CD4-positive, CD25-positive, alpha-beta regulatory T cell (primary cell): Measurements from ENCODE around the gene MRPL40. TPM values are rescaled to one million over a fixed set of nuclear protein-coding genes. Genes with fewer than 3 reads are reported as not detected.
"Not testable (repeated sequence)": the region's sequence is repeated elsewhere in the genome, so short reads cannot be mapped to it uniquely, and the experiment has no call there.

Source experiments
- ATAC-seq, 2 donors: fragments of 150-1000 bp; cut with Tn5 transposase; one replicate each; pipeline ENCODE4 v1.10.0; 2021; ENCODE audit warnings: low read depth in 2 of 2, moderate number of reproducible peaks in 2 of 2, moderate library complexity in 1 of 2
- DNase-seq, 3 donors: peaks; one replicate each; pipeline versions ENCODE4 v3.0.0 to v3.0.0-alpha.2; 2012 to 2022; ENCODE audit warnings: mixed read lengths in 1 of 3
- H3K27ac ChIP-seq: one replicate; pipeline ENCODE4 v1.7.0; 2013; ENCODE audit warnings: mild to moderate bottlenecking, low read length; ENCODE audit not compliant: insufficient read depth, poor library complexity, severe bottlenecking
- H3K27me3 ChIP-seq: one replicate; pipeline ENCODE4 v1.7.0; 2013; ENCODE audit warnings: low read length; ENCODE audit not compliant: control insufficient read depth, insufficient read depth
- H3K36me3 ChIP-seq: one replicate; pipeline ENCODE4 v1.7.0; 2013; ENCODE audit warnings: mild to moderate bottlenecking, low read length, moderate library complexity; ENCODE audit not compliant: control insufficient read depth, insufficient read depth
- H3K4me1 ChIP-seq: 2 replicates; pipeline ENCODE4 v1.7.0; 2013; ENCODE audit warnings: mild to moderate bottlenecking, low read length; ENCODE audit not compliant: insufficient read depth, control insufficient read depth, poor library complexity, severe bottlenecking
- H3K4me3 ChIP-seq: one replicate; pipeline ENCODE4 v1.7.0; 2013; ENCODE audit warnings: low read depth, mild to moderate bottlenecking, low read length, moderate library complexity
- H3K9me3 ChIP-seq, 2 experiments: 1 replicate in 1 of 2; 2 replicates in 1 of 2; pipeline ENCODE4 v1.7.0; 2013; ENCODE audit warnings: low read length in 2 of 2, mild to moderate bottlenecking in 1 of 2, moderate library complexity in 1 of 2; ENCODE audit not compliant: control insufficient read depth in 2 of 2
- H3K27ac Mint-ChIP-seq, 3 donors: one replicate each; pipeline ENCODE4 v1.8.0; 2020 to 2022; ENCODE audit warnings: mild to moderate bottlenecking in 3 of 3, mixed read lengths in 3 of 3, moderate library complexity in 2 of 3
- H3K27me3 Mint-ChIP-seq: one replicate; pipeline ENCODE4 v1.8.0; 2022; ENCODE audit warnings: mild to moderate bottlenecking, mixed read lengths
- H3K36me3 Mint-ChIP-seq: one replicate; pipeline ENCODE4 v1.8.0; 2020; ENCODE audit warnings: mixed read lengths
- H3K4me1 Mint-ChIP-seq, 4 donors: one replicate each; pipeline ENCODE4 v1.8.0; 2020 to 2022; ENCODE audit warnings: mixed read lengths in 4 of 4, mild to moderate bottlenecking in 1 of 4
- H3K4me3 Mint-ChIP-seq, 4 donors: one replicate each; pipeline ENCODE4 v1.8.0; 2020 to 2022; ENCODE audit warnings: mild to moderate bottlenecking in 4 of 4, mixed read lengths in 4 of 4, moderate library complexity in 3 of 4
- H3K9me3 Mint-ChIP-seq, 7 donors: one replicate each; pipeline ENCODE4 v1.8.0; 2020 to 2022; ENCODE audit warnings: mixed read lengths in 7 of 7, mild to moderate bottlenecking in 3 of 7, moderate library complexity in 2 of 7
- polyA plus RNA-seq, 4 donors: library from polyadenylated mRNA; unstranded; fragments of 300-500 nt; fragmentation: Illumina TruSeq; gene quantifications; one replicate each; pipeline ENCODE4 v1.2.3, GENCODE V29; 2021
- total RNA-seq: library from RNA; stranded (reverse); gene quantifications from one replicate; pipeline ENCODE4 v1.2.3, GENCODE V29; 2022

MRPL40 gene
- total and polyA plus RNA-seq, 5 donors from 2014 or later = 12.1 to 75.5 (median 60.5) TPM

DNA sequence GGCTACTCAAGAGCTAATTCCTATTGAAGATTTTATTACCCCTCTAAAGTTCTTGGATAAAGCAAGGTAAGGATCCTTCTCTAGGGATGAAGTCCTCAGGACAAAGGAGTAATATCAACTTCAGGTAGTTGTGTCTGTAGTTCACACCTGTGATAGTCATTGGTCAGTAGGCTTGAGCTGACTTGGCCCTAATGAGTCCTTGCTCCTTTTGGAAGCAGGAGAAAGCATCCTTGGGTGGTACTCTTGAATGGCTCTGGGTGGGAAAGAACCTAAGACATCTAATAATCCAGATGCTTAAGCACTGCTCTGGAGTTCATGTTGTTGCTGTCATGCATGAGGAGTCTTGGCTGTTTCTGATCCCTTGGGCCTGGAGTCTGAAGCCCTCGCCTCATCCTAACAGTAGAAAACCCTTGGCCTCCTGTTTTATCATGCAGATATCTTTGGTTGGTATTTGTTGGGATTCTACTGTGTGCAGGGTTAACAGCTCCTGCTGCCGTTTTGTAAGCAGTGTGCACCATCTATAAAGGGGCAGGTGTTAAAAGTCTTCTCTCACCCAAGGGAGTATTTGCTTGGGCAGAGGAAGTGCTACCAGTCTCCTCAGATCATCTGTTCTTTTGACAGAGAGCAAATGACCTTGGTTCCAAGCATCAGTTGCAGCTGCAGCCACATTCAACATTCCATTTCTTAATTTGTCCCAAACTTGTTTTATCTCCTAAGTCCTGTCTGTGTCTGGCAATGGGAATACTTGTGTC, 2.7 kb downstream of the MRPL40 start:
- H3K4me3 Mint-ChIP-seq = peak overlapping the region; percentile 60 to 99 (median 70)

DNA sequence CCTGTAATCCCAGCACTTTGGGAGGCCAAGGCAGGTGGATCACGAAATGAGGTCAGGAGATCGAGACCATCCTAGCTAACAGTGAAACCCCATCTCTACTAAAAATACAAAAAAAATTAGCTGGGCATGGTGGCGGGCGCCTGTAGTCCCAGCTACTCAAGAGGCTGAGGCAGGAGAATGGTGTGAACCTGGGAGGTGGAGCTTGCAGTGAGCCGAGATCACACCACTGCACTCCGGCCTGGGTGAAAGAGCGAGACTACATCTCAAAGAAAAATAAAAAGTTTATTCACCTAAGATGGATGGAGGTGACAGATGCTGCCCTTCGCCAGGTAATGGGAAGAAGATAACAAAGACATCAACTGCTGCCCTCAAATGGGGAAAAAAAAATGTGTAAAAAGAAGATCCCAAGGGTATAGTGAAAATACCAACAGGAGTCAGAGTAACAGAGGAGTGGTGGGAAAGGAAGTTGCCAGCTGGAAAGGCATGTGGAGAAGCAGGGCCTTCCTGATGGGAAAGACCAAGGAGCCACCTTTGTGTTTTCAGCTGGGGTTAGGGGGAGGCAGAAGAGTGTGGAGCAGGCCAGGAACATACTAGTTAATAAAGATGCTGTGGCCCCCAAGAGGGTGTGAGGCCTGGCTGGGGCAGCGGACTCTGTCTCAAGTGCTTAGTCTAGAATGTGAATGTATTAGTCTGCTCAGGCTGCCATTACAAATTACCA, 4.3 kb downstream of the MRPL40 start:
- not testable (repeated sequence) for H3K9me3 ChIP-seq, ATAC-seq, H3K27me3 Mint-ChIP-seq, H3K27ac Mint-ChIP-seq, H3K27ac ChIP-seq, H3K9me3 Mint-ChIP-seq, H3K4me3 ChIP-seq, H3K4me1 ChIP-seq, DNase-seq, H3K27me3 ChIP-seq, H3K4me3 Mint-ChIP-seq
- H3K4me1 Mint-ChIP-seq = peaks cover 0 to 25% (median 20%) of the 10 kb centered on the region in 4 donors
- H3K36me3 Mint-ChIP-seq = peaks cover 11% of the 10 kb centered on the region
- H3K36me3 ChIP-seq = peaks cover 11% of the 10 kb centered on the region

More for the DNA sequence above, 2.7 kb downstream of the MRPL40 start:
- no peak overlapping the region for H3K27ac ChIP-seq
- no peaks in the 10 kb centered on the region for H3K27me3 ChIP-seq
- H3K36me3 ChIP-seq = peaks cover 11% of the 10 kb centered on the region
- peaks cover 8% of the 10 kb centered on the region for H3K36me3 Mint-ChIP-seq
- H3K4me3 ChIP-seq = no peak overlapping the region
- H3K4me1 Mint-ChIP-seq = peaks cover under 1 to 27% (median 26%) of the 10 kb centered on the region in 4 donors
- H3K4me1 ChIP-seq = peaks cover 11% of the 10 kb centered on the region
- peak overlapping the region in 1 of 3 donors; percentile 52 for H3K27ac Mint-ChIP-seq
- peaks cover 0 to 2% (median 0%) of the 10 kb centered on the region in 7 donors for H3K9me3 Mint-ChIP-seq
- ATAC-seq (no peak), DNase-seq (no peak)
- H3K9me3 ChIP-seq = no peaks in the 10 kb centered on the region
- H3K27me3 Mint-ChIP-seq = no peaks in the 10 kb centered on the region

DNA sequence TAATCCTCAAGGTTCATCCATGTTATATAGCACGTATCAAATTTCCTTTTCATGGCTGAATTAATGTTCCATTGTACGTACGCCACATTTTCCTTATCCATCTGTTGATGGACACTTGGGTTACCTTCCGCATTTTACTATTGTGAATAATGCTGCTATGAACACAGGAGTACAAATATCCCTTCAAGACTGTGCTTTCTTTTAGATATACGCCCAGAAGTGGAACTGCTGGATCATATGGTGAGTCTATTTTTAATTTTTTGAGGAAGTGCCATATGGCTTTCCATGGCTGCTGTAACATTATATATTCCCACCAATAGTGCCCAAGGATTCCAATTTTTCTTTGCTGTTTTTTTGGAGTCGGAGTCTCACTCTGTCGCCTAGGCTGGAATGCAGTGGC, 6.0 kb downstream of the MRPL40 start:
- ATAC-seq = no peak
- no peak overlapping the region for H3K27ac Mint-ChIP-seq

DNA sequence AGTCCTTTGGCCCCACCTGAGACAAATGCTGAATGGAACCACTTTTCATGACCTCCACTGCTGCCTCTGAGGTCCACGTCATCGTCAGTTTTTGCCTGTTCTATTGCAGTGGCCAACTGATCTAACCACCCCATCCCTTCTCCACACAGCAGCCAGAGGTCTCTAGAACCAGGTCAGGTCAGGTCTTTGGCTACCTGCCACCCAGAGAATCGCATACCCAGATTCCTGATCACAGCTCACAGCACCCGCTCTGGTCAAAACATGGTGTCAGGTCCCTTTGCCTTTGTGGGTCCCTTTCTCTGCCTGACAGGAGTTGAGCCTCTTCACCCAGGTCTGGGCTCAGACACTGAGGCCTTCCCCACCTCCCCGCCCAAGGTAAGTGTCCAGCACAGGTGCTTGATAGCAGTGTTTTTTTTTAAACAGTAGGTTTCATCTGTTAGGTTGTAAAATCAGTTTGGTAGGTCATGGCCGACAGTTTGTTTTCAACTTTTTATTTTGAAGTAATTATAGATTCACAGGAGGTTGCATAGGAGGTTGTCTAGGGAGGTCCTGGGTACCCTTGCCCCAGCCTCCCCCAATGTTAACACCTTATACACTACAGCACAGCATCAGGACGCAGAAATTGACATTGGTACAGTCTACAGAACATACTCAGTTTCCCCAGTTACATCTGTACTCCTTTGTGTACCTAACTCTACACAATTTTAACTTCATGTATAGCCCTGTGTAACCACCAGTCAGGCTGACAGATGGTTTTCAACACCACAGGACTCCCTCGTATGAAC, 8.3 kb downstream of the MRPL40 start:
- peaks cover 31% of the 10 kb centered on the region for H3K36me3 ChIP-seq
- DNase-seq (no peak), ATAC-seq (no peak)
- Mint-ChIP-seq H3K27ac (peak overlapping the region in 1 of 3 donors; percentile 62), H3K9me3 (no peaks in the 10 kb centered on the region), H3K4me3 (peak overlapping the region in 1 of 4 donors; percentile 43), H3K36me3 (peaks cover 19% of the 10 kb centered on the region), H3K4me1 (peaks cover 10 to 37% (median 32%) of the 10 kb centered on the region in 4 donors), H3K27me3 (no peaks in the 10 kb centered on the region)
- H3K27me3 ChIP-seq = no peaks in the 10 kb centered on the region
- no peak overlapping the region for H3K4me3 ChIP-seq
- no peaks in the 10 kb centered on the region for H3K9me3 ChIP-seq
- H3K27ac ChIP-seq = no peak overlapping the region
- H3K4me1 ChIP-seq = peaks cover 5% of the 10 kb centered on the region

More for the DNA sequence above, 6.0 kb downstream of the MRPL40 start:
- Mint-ChIP-seq H3K4me1 (peaks cover 3 to 25% (median 24%) of the 10 kb centered on the region in 4 donors), H3K9me3 (peaks cover 0 to 2% (median 0%) of the 10 kb centered on the region in 7 donors), H3K36me3 (peaks cover 14% of the 10 kb centered on the region), H3K4me3 (peak overlapping the region in 1 of 4 donors; percentile 22), H3K27me3 (no peaks in the 10 kb centered on the region)
- Histone ChIP-seq H3K27me3 (no peaks in the 10 kb centered on the region), H3K36me3 (peaks cover 22% of the 10 kb centered on the region), H3K27ac (no peak overlapping the region), H3K9me3 (no peaks in the 10 kb centered on the region), H3K4me1 (no peaks in the 10 kb centered on the region), H3K4me3 (no peak overlapping the region)
- no peak for DNase-seq

DNA sequence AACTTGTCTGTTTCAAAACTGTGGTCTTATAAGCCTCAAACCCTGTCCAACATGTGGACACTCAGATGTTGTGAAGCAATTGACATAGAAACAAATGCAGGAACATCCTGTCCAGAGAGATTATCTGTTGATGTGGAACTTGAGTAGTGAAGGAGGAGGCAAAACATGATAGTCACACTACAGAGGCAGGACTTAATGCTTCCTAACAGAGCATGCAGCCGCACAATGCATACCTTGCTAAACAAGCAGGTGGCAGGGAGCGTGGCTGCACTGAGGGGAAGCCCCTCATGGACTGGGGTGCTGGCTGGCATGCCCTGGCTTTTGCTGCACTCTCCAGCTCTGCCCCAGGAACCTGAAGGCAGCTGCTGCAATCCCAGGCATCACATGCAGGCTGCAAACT, 9.8 kb downstream of the MRPL40 start:
- ATAC-seq (no peak), DNase-seq (no peak)
- H3K36me3 Mint-ChIP-seq = peaks cover 15% of the 10 kb centered on the region
- no peaks in the 10 kb centered on the region for H3K9me3 Mint-ChIP-seq
- no peaks in the 10 kb centered on the region for H3K27me3 Mint-ChIP-seq
- no peak overlapping the region for H3K4me3 ChIP-seq
- no peaks in the 10 kb centered on the region for H3K27me3 ChIP-seq
- no peaks in the 10 kb centered on the region for H3K9me3 ChIP-seq
- peaks cover 31% of the 10 kb centered on the region for H3K36me3 ChIP-seq
- no peak overlapping the region for H3K27ac ChIP-seq
- H3K27ac Mint-ChIP-seq = peak overlapping the region in 2 of 3 donors; percentile 32 to 61
- peaks cover 19% of the 10 kb centered on the region for H3K4me1 ChIP-seq
- peaks cover 18 to 50% (median 42%) of the 10 kb centered on the region in 4 donors for H3K4me1 Mint-ChIP-seq
- H3K4me3 Mint-ChIP-seq = peak overlapping the region in 1 of 4 donors; percentile 38

DNA sequence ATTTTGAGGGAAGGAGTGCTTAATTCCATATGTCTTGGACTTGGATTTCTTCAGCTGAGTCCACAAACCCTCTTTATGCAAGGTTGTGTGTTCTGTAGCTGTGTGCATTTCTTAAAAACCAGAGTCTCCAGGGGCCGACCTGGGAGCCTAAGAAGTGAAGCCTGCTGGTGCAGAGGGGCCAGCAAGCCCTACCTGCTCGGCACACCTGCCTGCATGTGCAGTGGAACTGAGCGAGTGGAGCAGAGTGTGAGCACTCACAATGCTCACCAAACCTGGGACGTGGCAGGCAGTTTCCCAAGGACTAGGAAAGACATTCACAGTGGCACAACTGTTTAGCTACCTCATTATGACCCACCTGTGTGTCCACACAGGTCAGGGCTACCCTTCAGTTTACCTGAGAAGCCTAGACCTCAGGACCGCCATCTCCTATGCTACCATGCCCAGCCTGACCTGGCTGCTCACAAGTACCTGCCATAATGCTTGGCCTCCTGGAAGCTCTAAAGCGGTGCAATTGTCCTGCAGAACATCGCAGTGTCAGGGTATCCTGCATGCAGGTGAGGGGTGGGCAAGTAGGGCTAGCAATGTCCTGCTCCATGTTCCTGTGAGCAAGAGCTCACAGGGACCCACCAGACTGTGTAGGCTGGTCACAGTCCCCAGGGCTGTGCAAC, 11.3 kb downstream of the MRPL40 start:
- Histone ChIP-seq H3K9me3 (no peaks in the 10 kb centered on the region), H3K4me1 (peaks cover 29% of the 10 kb centered on the region), H3K27me3 (no peaks in the 10 kb centered on the region), H3K36me3 (peaks cover 26% of the 10 kb centered on the region), H3K27ac (no peak overlapping the region), H3K4me3 (no peak overlapping the region)
- ATAC-seq (no peak), DNase-seq (no peak)
- Mint-ChIP-seq H3K27me3 (no peaks in the 10 kb centered on the region), H3K9me3 (no peaks in the 10 kb centered on the region), H3K27ac (peak overlapping the region in 1 of 3 donors; percentile 54), H3K4me1 (peaks cover 18 to 57% (median 43%) of the 10 kb centered on the region in 4 donors), H3K36me3 (peaks cover 11% of the 10 kb centered on the region), H3K4me3 (peak overlapping the region in 1 of 4 donors; percentile 59)
